A549 (cell line): ENCODE data around the gene CLK2. TPM values are rescaled to one million over a fixed set of nuclear protein-coding genes. Genes with fewer than 3 reads are reported as not detected.

Source experiments
- ATAC-seq, 2 experiments: fragments of 200-7000 bp in 1 of 2; fragments of >200 bp in 1 of 2; cut with Nextera tagmentation in 1 of 2; cut with Tn5 transposase in 1 of 2; 3 replicates each; pipeline versions ENCODE4 v1.8.0 to v1.9.1; 2018 to 2020; ENCODE audit warnings: mild to moderate bottlenecking in 1 of 2, moderate library complexity in 1 of 2
- CTCF ChIA-PET: fragments of 300-600 bp; sonication (Branson Sonifier 250); formaldehyde crosslinking; extraction: SDS; loops from one replicate; lab custom pipeline; 2021; ENCODE audit warnings: antibody characterized with exemption, inconsistent platforms; lab: Yijun Ruan, JAX
- POLR2A ChIA-PET: fragments of 350-600 bp; formaldehyde crosslinking; extraction: SDS; loops from one replicate; lab custom pipeline; 2021; ENCODE audit warnings: antibody characterized with exemption, inconsistent platforms; lab: Yijun Ruan, JAX
- DNase-seq, 2 experiments: peaks; one replicate each; pipeline versions ENCODE4 v3.0.0 to v3.0.0-alpha.2; 2011 to 2016; ENCODE audit warnings: low read depth in 1 of 2, low spot score in 1 of 2
- FAIRE-seq: peaks from 2 replicates; lab custom pipeline; 2011; peaks lifted over from hg19 to GRCh38; lab: Jason Lieb, UNC
- H3K27ac ChIP-seq, 2 experiments: fragments of >200 bp; sonication (Bioruptor Twin); formaldehyde crosslinking; 3 replicates each; pipeline ENCODE4 v1.5.1; 2016 to 2017
- H3K4me1 ChIP-seq: fragments of >200 bp; sonication (Bioruptor Twin); formaldehyde crosslinking; 3 replicates; pipeline ENCODE4 v1.6.1; 2016
- H3K4me2 ChIP-seq: fragments of >200 bp; sonication (Bioruptor Twin); formaldehyde crosslinking; 3 replicates; pipeline ENCODE4 v1.6.1; 2016
- H3K4me3 ChIP-seq: fragments of >200 bp; sonication (Bioruptor Twin); formaldehyde crosslinking; 3 replicates; pipeline ENCODE4 v1.5.1; 2016
- H3K9me3 ChIP-seq: fragments of >200 bp; sonication (Bioruptor Twin); formaldehyde crosslinking; 3 replicates; pipeline ENCODE4 v1.6.1; 2016
- BCL3 ChIP-seq: fragments of >200 bp; sonication (Bioruptor Twin); formaldehyde crosslinking; IDR thresholded peaks from 3 replicates; pipeline ENCODE4 v1.6.1; 2016
- CBX2 ChIP-seq: fragments of 200-600 bp; sonication (generic); IDR thresholded peaks from 2 replicates; pipeline ENCODE4 v1.6.1; 2016; ENCODE audit warnings: low read depth, mild to moderate bottlenecking, borderline replicate concordance
- CEBPB ChIP-seq, 2 experiments: fragments of >200 bp in 1 of 2; sonication (Bioruptor Twin) in 1 of 2; formaldehyde crosslinking in 1 of 2; IDR thresholded peaks; 2 replicates each; pipeline ENCODE4 v1.6.1; 2012 to 2016
- CHD2 ChIP-seq: fragments of 150-350 bp; IDR thresholded peaks from 2 replicates; pipeline ENCODE4 v1.6.1; 2014; ENCODE audit warnings: low read length; ENCODE audit not compliant: partially characterized antibody
- CHD4 ChIP-seq: fragments of 200-600 bp; sonication (generic); IDR thresholded peaks from 2 replicates; pipeline ENCODE4 v1.6.1; 2016; ENCODE audit warnings: antibody characterized with exemption, mild to moderate bottlenecking, borderline replicate concordance
- E2F6 ChIP-seq: IDR thresholded peaks from 2 replicates; pipeline ENCODE4 v1.6.1; 2012; ENCODE audit warnings: low read depth, borderline replicate concordance
- EP300 ChIP-seq, 2 experiments: fragments of >200 bp; sonication (Bioruptor Twin); formaldehyde crosslinking; IDR thresholded peaks; 2 replicates in 1 of 2; 3 replicates in 1 of 2; pipeline ENCODE4 v1.6.1; 2016 to 2017
- FOSL2 ChIP-seq, 2 experiments: fragments of 450-650 bp in 1 of 2; fragments of >200 bp in 1 of 2; sonication (Bioruptor Twin) in 1 of 2; formaldehyde crosslinking; IDR thresholded peaks; 2 replicates each; pipeline versions ENCODE4 v1.5.0 to v1.6.1; 2016 to 2020; ENCODE audit warnings: mild to moderate bottlenecking in 1 of 2, moderate library complexity in 1 of 2
- FOXS1 ChIP-seq: fragments of 250-450 bp; sonication (Bioruptor Pico); IDR thresholded peaks from 2 replicates; pipeline ENCODE4 v1.5.0; 2020; ENCODE audit warnings: mild to moderate bottlenecking, moderate library complexity
- GATA3 ChIP-seq: IDR thresholded peaks from 2 replicates; pipeline ENCODE4 v1.6.1; 2012; ENCODE audit warnings: borderline replicate concordance
- HDAC2 ChIP-seq: fragments of 200-600 bp; sonication (generic); IDR thresholded peaks from 2 replicates; pipeline ENCODE4 v1.6.1; 2016
- HES2 ChIP-seq: fragments of >200 bp; sonication (Bioruptor Twin); formaldehyde crosslinking; IDR thresholded peaks from 2 replicates; pipeline ENCODE4 v1.6.1; 2016
- HEYL ChIP-seq: fragments of 250-450 bp; sonication (Bioruptor Pico); IDR thresholded peaks from 2 replicates; pipeline ENCODE4 v1.8.0; 2021; ENCODE audit warnings: mild to moderate bottlenecking, moderate library complexity
- HOXA7 ChIP-seq: fragments of 250-450 bp; sonication (Bioruptor Pico); IDR thresholded peaks from 2 replicates; pipeline ENCODE4 v1.5.0; 2020; ENCODE audit warnings: mild to moderate bottlenecking, moderate library complexity
- HOXB5 ChIP-seq: fragments of 250-450 bp; sonication (Bioruptor Pico); IDR thresholded peaks from 2 replicates; pipeline ENCODE4 v1.5.0; 2020; ENCODE audit warnings: mild to moderate bottlenecking, moderate library complexity
- JUN ChIP-seq, 2 experiments: fragments of >200 bp; sonication (Bioruptor Twin); formaldehyde crosslinking; IDR thresholded peaks; 2 replicates in 1 of 2; 3 replicates in 1 of 2; pipeline ENCODE4 v1.6.1; 2016 to 2017
- MAZ ChIP-seq: fragments of 150-350 bp; IDR thresholded peaks from 2 replicates; pipeline ENCODE4 v1.6.1; 2014; ENCODE audit warnings: antibody characterized with exemption, low read depth, low read length, borderline replicate concordance
- MYC ChIP-seq: IDR thresholded peaks from 2 replicates; pipeline ENCODE4 v1.6.1; 2012; ENCODE audit warnings: mild to moderate bottlenecking, inconsistent platforms, low read length, improper control_type of control experiment, borderline replicate concordance
- NFE2L2 ChIP-seq: fragments of 150-350 bp; conservative IDR thresholded peaks from 2 replicates; pipeline ENCODE4 v1.6.1; 2014; ENCODE audit warnings: low read length
- POLR2AphosphoS2 ChIP-seq: conservative IDR thresholded peaks from 2 replicates; pipeline ENCODE4 v1.6.1; 2012; ENCODE audit warnings: low read length, improper control_type of control experiment, inconsistent platforms
- RAD21 ChIP-seq, 2 experiments: fragments of >200 bp in 1 of 2; sonication (Bioruptor Twin) in 1 of 2; formaldehyde crosslinking in 1 of 2; IDR thresholded peaks in 1 of 2; conservative IDR thresholded peaks in 1 of 2; 2 replicates in 1 of 2; 3 replicates in 1 of 2; pipeline ENCODE4 v1.6.1; 2012 to 2018; ENCODE audit warnings: inconsistent platforms in 1 of 2
- RARB ChIP-seq: fragments of 250-450 bp; sonication (Bioruptor Pico); IDR thresholded peaks from 2 replicates; pipeline ENCODE4 v1.8.0; 2021; ENCODE audit warnings: mild to moderate bottlenecking, moderate library complexity
- RCOR1 ChIP-seq: fragments of 150-350 bp; IDR thresholded peaks from 2 replicates; pipeline ENCODE4 v1.6.1; 2014; ENCODE audit warnings: antibody characterized with exemption, low read length, low read depth
- RFX5 ChIP-seq: fragments of 450-650 bp; IDR thresholded peaks from 2 replicates; pipeline ENCODE4 v1.7.1; 2014; ENCODE audit warnings: antibody characterized with exemption, mild to moderate bottlenecking, moderate library complexity
- RNF2 ChIP-seq: fragments of 200-600 bp; sonication (generic); IDR thresholded peaks from 2 replicates; pipeline ENCODE4 v1.6.1; 2016; ENCODE audit warnings: low read depth, mild to moderate bottlenecking, antibody characterized with exemption, moderate library complexity, borderline replicate concordance
- SMC3 ChIP-seq: fragments of >200 bp; sonication (Bioruptor Twin); formaldehyde crosslinking; IDR thresholded peaks from 3 replicates; pipeline ENCODE4 v1.6.1; 2018; ENCODE audit warnings: inconsistent platforms
- TP53 ChIP-seq: fragments of 250-450 bp; sonication (Bioruptor Pico); IDR thresholded peaks from 2 replicates; pipeline ENCODE4 v1.5.0; 2021; ENCODE audit warnings: mild to moderate bottlenecking, moderate library complexity
- ZFP36 ChIP-seq: fragments of 450-650 bp; IDR thresholded peaks from 2 replicates; pipeline ENCODE4 v1.6.1; 2014; ENCODE audit warnings: borderline replicate concordance; ENCODE audit not compliant: partially characterized antibody
- WGBS: methylation state at CpG from one replicate; pipeline ENCODE4 v1.1.6; 2017; ENCODE audit errors: missing lambda C conversion rate; 5-methylcytosine and 5-hydroxymethylcytosine counted together
- polyA plus RNA-seq, 4 experiments: library from polyadenylated mRNA; depleted of rRNA in 3 of 4; stranded (reverse); fragments of >200 nt; fragmentation: RNase III in 1 of 4; extraction: RNeasy Plus Mini Kit Qiagen cat#74134 plus additional on column Dnase treatment in 1 of 4; gene quantifications; 2 replicates in 3 of 4; 3 replicates in 1 of 4; pipeline ENCODE4 v1.2.3, GENCODE V29; 2011 to 2017
- TF ChIP-seq, protein P1 (sequence below): fragments of 250-450 bp; sonication (Bioruptor Pico); IDR thresholded peaks from 2 replicates; pipeline ENCODE4 v1.5.0; 2020; ENCODE audit warnings: low read depth, mild to moderate bottlenecking, moderate library complexity
- TF ChIP-seq, protein P2 (sequence below): IDR thresholded peaks from 2 replicates; pipeline ENCODE4 v1.6.1; 2012
- TF ChIP-seq, protein P3 (sequence below): fragments of 450-650 bp; IDR thresholded peaks from 2 replicates; pipeline ENCODE4 v1.6.1; 2014; ENCODE audit warnings: antibody characterized with exemption

Gene CLK2
- polyA plus RNA-seq, 2 of the 4 experiments (the other 2 are of a cell fraction), result 37.9 to 45.7 TPM

DNA sequence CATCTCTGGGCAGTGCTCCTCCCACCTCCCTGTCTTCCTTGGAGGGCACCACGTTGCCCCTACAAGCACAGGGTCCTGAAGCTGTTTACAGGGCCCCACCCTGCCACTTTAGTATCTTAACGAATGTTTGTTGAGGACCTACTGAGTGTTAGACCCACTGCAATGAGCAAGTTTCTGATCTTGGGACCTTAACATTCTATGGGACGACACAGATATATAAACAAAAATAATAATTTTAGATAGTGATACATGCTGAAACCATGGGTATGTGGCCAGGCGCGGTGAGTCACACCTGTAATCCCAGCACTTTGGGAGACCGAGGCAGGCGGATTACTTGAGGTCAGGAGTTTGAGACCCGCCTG, 28.2 kb downstream of the CLK2 start:
- CTCF ChIA-PET, result interaction anchor here (1.0 to 10.4 kb wide), 11 partner anchors 10 to 259 kb away, joined by 3 to 326 read pairs (median 4); partner anchors contain the start of genes CLK2, ENTREP3, RUSC1 and SCAMP3
- TF ChIP-seq FOSL2 (IDR thresholded peaks at IDR 0.05) (no peak), FOSL2 (CRISPR knock-in tag; IDR thresholded peaks at IDR 0.05) (peak; percentile 5; the same call in 1 of the 2 replicates), RCOR1 (no peak)
- TF ChIP-seq, all 56 proteins: peak for 1
- no peaks in the 10 kb centered on the region for H3K9me3 ChIP-seq
- POLR2A ChIA-PET, result interaction anchor here (1.7 to 2.6 kb wide), 2 partner anchors 18 to 78 kb away, joined by 3 to 7 read pairs; no protein-coding TSS in a partner anchor
- H3K4me1 ChIP-seq, result peaks cover 24% of the 10 kb centered on the region
- ATAC-seq (no peak), FAIRE-seq (no peak), DNase-seq (no peak)
- H3K4me3 ChIP-seq, result peak overlapping the region; percentile 59
- 77% methylated on average over 8 of the region's 8 CpGs for WGBS
- H3K4me2 ChIP-seq, result peak overlapping the region; percentile 89
- peak overlapping the region; percentile 82 to 90 for H3K27ac ChIP-seq

DNA sequence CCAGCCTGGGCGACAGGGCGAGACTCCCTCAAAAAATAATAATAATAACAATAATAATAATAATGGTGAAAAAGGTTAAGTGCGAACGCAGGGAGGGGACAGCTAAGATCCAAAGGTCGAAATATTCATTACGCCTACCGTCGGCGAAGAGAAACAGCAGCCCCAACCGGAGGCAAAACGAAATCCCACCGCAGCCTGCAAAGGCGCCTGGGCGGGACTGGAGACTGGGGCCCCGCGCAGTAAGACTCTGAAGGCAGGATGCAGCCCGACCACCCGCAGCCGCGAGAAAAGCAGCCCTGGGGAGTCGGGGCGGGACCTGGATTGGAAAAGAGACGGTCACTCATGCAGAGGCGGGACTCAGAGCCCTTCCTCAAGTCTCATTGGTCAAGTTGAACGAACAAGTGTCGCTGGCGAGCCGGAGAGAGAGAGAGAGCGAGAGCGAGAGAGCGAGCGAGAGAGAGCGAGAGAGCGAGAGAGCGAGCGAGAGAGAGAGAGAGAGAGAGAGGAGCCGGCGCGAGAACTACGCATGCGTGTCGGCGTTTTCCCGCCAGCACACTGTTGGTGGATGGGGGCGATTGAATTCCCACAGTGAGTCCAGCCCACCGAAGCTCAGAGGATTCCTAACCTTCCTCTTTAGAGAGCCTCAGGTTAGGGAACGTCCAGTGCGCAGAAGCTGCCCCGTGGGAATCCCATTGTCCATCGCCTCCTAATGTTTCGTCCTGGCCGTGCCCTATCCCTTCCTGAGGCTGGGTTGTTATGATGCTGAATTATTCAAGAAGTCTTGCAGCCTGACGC, 28.7 kb downstream of the CLK2 start:
- CTCF ChIA-PET, result interaction anchor here (0.6 to 10.4 kb wide), 15 partner anchors 11 to 407 kb away, joined by 3 to 326 read pairs (median 5); partner anchors contain the start of genes CLK2, ENTREP3, KRTCAP2 and RUSC1
- no peak for FAIRE-seq
- peak; percentile 99 for DNase-seq
- peak overlapping the region; percentile 59 for H3K4me3 ChIP-seq
- H3K4me2 ChIP-seq, result peak overlapping the region; percentile 89
- POLR2A ChIA-PET, result interaction anchor here (1.1 to 2.6 kb wide), 4 partner anchors 17 to 79 kb away, joined by 3 to 7 read pairs (median 4); partner anchors contain the start of gene KRTCAP2
- peaks cover 24% of the 10 kb centered on the region for H3K4me1 ChIP-seq
- H3K27ac ChIP-seq, result peak overlapping the region; percentile 82 to 90
- peak; percentile 94 to 96 for ATAC-seq
- H3K9me3 ChIP-seq, result no peaks in the 10 kb centered on the region
- 3% methylated on average over 53 of the region's 53 CpGs for WGBS
- TF ChIP-seq, protein P1, sequence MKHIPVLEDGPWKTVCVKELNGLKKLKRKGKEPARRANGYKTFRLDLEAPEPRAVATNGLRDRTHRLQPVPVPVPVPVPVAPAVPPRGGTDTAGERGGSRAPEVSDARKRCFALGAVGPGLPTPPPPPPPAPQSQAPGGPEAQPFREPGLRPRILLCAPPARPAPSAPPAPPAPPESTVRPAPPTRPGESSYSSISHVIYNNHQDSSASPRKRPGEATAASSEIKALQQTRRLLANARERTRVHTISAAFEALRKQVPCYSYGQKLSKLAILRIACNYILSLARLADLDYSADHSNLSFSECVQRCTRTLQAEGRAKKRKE (CRISPR knock-in tag), result peak; percentile 81; the same call in 1 of the 2 replicates
- TF ChIP-seq HOXB5 (peak; percentile 84; the same call in 1 of the 2 replicates), BCL3 (peak; percentile 85; the same call in 2 of the 3 replicates), CHD4 (no peak), CHD2 (peak; percentile 73), HES2 (no peak; the same call in 1 of the 2 replicates), JUN (IDR thresholded peaks at IDR 0.05) (peak; percentile 76 to 86; a peak in 4 of 5 replicates), POLR2AphosphoS2 (no peak), NFE2L2 (no peak), MAZ (peak; percentile 92), FOSL2 (IDR thresholded peaks at IDR 0.05) (no peak), FOSL2 (CRISPR knock-in tag; IDR thresholded peaks at IDR 0.05) (peak; percentile 55), RFX5 (peak; percentile 82), FOXS1 (CRISPR knock-in tag) (0 out of 2 replicates have a peak, but pooled peaks have one; percentile 40), HDAC2 (no peak), EP300 (IDR thresholded peaks at IDR 0.05) (no peak), RARB (CRISPR knock-in tag) (0 out of 2 replicates have a peak, but pooled peaks have one; percentile 53), E2F6 (peak; percentile 99), SMC3 (0 out of 3 replicates have a peak, but pooled peaks have one; percentile 10), RAD21 (conservative IDR thresholded peaks at IDR 0.05 in 1 of 2, IDR thresholded peaks at IDR 0.05 in 1 of 2) (0 out of 5 replicates have a peak, but pooled peaks of 1 of the 2 experiments have one; percentile 16), GATA3 (peak; percentile 38; the same call in 1 of the 2 replicates), TP53 (CRISPR knock-in tag) (peak; percentile 53; the same call in 1 of the 2 replicates), MYC (peak; percentile 83), HOXA7 (no peak), HEYL (CRISPR knock-in tag) (no peak), CEBPB (IDR thresholded peaks at IDR 0.05) (peak in 1 of 2 experiments; percentile 55; a peak in 1 of 4 replicates), CBX2 (no peak), RNF2 (no peak), ZFP36 (peak; percentile 86)
- TF ChIP-seq, protein P2, sequence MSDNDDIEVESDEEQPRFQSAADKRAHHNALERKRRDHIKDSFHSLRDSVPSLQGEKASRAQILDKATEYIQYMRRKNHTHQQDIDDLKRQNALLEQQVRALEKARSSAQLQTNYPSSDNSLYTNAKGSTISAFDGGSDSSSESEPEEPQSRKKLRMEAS, result peak; percentile 99
- TF ChIP-seq, protein P3, sequence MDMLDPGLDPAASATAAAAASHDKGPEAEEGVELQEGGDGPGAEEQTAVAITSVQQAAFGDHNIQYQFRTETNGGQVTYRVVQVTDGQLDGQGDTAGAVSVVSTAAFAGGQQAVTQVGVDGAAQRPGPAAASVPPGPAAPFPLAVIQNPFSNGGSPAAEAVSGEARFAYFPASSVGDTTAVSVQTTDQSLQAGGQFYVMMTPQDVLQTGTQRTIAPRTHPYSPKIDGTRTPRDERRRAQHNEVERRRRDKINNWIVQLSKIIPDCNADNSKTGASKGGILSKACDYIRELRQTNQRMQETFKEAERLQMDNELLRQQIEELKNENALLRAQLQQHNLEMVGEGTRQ, result peak; percentile 32; the same call in 1 of the 2 replicates
